Smooth muscle cell of the brain vasculature (primary cell): ENCODE data around the gene TMEM184A.

Source experiments
- DNase-seq: peaks from one replicate; pipeline ENCODE4 v3.0.0-alpha.2; 2012; ENCODE audit warnings: low read depth, low spot score

TMEM184A gene

GRCh38 chr7:1555813-1556543 is at the start of gene TMEM184A:
TMEM184A (minus strand) TSS chr7:1556205; CDS start chr7:1555484, 721 bp downstream.
- DNase-seq: no peak

GRCh38 chr7:1604383-1604782 is 48.4 kb upstream of the TMEM184A start:
- no peak for DNase-seq

- DNase-seq: no peak
These were observed 47.6 kb upstream of the TMEM184A start for GRCh38 chr7:1603346-1604225.

DNA sequence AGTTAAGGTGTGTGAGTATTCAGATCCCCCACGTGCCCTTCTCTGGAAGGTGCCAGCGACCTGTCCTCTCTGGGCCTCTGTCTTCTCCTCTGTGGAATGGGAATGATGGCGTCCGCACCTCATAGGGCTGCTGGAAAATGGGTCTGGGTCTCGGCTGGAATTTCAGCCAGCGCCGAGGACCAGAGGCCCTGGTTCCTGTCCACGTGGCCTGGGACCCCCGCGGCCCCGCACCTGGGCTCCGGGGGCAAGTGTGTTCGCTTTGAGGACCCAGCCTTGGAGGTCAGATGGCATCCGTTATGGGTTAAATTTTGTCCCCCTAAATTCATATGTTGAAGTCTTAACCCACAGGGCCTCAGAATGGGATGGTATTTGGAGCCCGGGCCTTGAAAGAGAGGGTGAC is 46.4 kb upstream of the TMEM184A start:
- DNase-seq: no peak

- no peak for DNase-seq
These were observed 46.0 kb upstream of the TMEM184A start for GRCh38 chr7:1601956-1602355.

DNA sequence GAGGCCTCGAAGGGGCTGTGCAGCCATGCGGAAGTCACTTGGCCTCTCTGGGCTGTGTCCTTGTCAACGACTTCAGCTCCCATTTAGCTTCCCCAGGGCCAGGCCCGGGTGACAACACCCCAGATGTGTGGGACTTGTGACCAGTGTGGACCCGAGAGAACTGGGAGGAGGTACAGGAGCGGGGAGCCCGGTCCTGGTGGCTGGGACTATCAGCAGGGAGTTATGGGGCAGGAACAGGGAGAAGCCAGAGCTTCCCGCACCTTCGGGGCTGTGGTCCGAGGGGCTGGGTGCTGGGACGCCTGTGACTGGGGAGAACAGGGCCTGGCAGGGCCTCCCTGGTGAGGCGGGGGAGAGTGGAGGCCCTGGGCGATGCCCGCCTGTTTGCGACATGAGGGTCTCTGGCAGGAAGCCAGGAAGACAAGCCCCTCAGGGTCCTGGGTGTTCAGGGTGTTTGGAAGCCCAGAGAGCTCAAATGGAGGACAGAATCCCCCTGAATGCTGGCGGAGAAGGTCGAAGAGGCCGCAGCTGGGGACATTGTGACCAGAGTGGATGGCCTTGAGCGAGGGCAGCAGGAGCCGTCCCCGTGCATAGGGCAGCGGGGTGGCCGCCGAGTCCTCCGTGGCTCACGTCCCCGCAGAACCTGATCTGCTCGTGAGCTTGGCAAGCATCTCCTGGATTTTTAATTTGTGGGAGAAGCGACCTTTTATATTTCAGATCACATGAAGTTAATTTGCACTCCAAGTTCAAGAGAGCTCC is 43.8 kb upstream of the TMEM184A start:
- no peak for DNase-seq

GRCh38 chr7:1598961-1599639 is 43.1 kb upstream of the TMEM184A start:
- no peak for DNase-seq

DNA sequence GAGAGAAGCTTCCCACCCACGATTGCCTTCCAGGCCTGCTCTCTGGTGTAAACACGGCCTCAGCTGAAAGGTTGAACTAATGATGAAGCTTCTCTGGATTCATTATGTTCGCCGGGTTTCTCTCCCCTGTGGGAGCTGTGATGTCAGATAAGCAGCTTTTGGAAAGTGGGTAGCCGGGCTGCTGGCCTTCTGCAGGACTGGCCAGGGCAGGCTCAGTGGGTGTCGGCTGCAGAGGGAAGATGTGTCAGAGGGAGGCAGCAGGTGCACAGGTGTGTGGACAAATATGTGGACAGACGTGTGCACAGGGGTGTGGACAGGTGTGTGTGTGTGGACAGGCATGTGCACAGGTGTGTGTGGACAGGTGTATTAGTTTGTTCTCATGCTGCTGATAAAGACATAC is 42.3 kb upstream of the TMEM184A start:
- no peak for DNase-seq

- DNase-seq: no peak
These were observed 41.8 kb upstream of the TMEM184A start for GRCh38 chr7:1597791-1598190.

DNA sequence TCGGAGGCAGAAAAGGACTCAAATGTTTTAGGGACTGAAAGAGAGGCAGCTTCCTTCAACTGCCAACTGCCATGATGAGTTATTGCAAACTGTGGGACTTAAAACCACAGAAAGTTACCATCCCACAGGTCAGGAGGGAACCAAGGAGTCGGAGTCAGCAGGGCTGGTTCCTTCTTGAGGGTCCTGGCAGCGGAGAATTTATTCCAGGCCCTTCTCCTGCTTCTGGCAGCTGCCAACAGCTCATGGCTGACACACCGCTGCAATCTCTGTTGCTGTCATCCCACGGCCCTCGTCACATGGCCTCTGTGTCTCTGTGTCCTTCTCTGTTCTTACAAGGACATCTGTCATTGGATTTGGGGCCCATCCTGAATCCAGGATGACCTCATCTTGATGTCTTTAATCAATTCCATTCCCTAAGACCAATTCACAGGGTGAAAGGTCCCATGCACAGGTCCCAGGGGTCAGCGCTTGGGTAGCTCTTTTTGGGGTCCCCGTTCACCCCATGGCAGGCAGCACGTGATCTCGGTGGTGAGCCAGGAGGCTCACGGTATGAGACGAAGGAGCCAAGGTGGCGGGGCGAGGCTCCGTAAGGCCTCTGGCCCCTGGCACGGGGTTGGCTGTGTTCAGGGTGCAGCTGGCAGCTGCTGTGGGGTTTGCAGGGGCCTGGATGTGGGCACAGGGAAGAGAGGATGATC is 41.2 kb upstream of the TMEM184A start:
- DNase-seq: no peak

- DNase-seq: no peak
These were observed 40.4 kb upstream of the TMEM184A start for GRCh38 chr7:1596181-1597043.

GRCh38 chr7:1595636-1596035 is 39.6 kb upstream of the TMEM184A start:
- no peak for DNase-seq

DNA sequence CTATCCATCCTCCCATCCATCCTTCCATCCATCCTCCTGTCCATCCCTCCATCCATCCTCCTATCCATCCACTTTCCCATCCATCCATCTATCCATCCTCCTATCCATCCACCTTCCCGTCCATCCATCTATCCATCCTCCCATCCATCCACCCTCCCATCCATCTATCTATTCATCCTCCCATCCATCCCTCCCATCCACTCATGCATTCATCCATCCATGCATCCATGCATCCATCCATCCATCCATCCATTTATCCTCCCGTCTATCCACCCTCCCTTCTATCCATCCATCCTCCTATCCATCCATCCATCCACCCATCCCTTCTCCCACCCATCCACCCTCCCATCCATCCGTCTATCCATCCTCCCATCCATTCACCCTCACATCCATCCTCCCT is 39.0 kb upstream of the TMEM184A start:
- no peak for DNase-seq

GRCh38 chr7:1593904-1594421 is 38.0 kb upstream of the TMEM184A start:
- no peak for DNase-seq

GRCh38 chr7:1593091-1593866 is 37.3 kb upstream of the TMEM184A start:
- DNase-seq: no peak

DNA sequence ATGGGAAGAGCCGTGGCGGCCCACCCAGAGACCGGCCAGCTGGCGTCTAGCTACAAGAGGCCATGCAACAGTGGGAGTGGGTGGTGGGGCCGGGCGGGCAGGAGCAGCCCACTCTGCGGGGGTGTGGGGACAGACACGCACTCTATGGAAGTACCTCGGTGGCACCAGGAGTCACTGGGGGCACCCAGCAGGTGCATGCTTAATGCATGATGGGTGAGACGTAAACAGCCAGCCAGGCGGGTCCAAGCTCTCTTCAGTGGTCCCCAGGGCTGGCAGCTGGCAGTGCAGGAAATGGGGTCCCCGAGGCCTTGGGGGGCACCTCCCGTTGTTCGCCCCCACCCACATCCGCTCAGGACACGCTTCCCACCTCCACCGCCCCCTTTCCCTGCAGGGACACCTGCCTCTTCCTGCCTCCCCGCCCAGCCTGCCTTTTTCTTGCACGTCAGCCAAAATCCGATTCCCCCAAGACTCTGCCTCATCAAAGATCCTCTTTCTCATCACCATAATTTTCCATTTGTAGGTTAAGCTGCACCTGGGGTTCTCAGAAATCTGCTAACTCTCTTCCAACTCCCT is 36.4 kb upstream of the TMEM184A start:
- no peak for DNase-seq

GRCh38 chr7:1591876-1592275 is 35.9 kb upstream of the TMEM184A start:
- DNase-seq: no peak

DNA sequence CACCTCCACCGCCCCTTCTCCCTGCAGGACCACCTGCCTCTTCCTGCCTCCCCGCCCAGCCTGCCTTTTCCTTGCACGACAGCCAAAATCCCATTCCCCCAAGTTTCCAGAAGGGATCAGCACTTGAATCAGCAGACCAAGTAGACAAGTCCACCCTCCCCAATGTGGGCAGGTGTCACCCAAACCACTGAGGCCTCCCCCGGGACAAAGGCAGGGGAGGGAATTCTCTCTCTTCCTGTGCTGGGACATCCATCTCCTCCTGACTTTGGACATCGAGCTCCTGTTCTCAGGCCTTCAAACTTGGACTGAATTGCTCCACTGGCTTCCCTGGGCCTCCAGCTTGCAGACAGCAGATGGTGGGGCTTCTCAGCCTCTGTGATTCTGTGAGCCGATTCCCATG is 35.4 kb upstream of the TMEM184A start:
- DNase-seq: no peak

GRCh38 chr7:1590887-1591286 is 34.9 kb upstream of the TMEM184A start:
- no peak for DNase-seq
